Fibroblast of peridontal ligament (primary cell): ENCODE results near the gene CLPTM1L.
"Not testable (repeated sequence)": the region's sequence is repeated elsewhere in the genome, so short reads cannot be mapped to it uniquely, and the experiment has no call there.

Source experiments
- DNase-seq: peaks from one replicate; pipeline ENCODE4 v3.0.0-alpha.2; 2010; ENCODE audit errors: extremely low read depth

CLPTM1L gene

DNA sequence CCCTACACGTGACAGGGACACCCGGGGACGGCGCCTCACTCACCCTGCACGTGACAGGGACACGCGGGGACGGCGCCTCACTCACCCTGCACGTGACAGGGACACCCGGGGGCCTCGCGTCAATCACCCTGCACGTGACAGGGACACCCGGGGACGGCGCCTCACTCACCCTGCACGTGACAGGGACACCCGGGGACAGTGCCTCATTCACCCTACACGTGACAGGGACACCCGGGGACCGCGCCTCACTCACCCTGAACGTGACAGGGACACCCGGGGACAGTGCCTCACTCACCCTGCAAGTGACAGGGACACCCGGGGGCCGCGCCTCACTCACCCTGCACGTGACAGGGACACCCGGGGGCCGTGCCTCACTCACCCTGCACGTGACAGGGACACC lies 55.3 kb downstream of the CLPTM1L start:
- not testable (repeated sequence) for DNase-seq

DNA sequence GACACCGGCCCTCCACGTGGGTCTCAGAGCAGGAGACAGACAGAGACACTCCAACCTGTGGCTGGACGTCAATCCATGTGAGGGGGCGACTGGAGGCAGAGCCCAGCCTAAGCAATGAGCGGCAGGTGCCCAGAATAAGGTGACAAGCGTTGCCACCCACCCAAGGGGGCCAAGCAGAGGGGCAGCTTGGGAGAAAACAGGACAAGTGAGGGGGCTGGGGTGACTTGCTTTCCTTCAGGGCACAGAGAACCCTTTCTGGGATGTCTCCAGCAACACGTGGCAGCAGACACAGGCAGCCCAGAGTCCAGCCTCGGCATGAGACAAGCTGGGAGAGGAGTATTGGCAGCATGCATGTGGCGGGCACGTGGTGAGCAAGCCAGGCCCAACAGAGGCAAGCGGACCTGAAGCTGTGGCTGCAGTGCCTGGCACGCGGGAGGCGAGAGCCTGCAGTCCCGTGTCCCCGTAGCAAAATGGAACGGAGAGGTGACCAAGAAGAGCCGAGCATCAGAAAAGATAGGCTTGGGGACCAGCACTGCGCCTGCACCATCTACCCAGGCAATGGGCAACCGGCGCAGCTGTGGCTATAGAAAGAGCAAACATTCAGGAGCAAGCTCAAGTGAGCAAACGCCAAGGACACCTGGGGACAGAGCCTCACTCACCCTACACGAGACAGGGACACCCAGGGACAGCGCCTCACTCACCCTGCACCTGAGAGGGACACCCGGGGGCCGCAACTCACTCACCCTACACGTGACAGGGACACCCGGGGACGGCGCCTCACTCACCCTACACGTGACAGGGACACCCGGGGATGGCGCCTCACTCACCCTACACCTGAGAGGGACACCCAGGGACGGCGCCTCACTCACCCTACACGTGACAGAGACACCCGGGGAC lies 56.2 kb downstream of the CLPTM1L start:
- no peak for DNase-seq

- DNase-seq: no peak
Observed at GRCh38 chr5:1285883-1286291, 59.0 kb downstream of the CLPTM1L start.

GRCh38 chr5:1285141-1285540 lies 59.8 kb downstream of the CLPTM1L start:
- DNase-seq: no peak

- DNase-seq: not testable (repeated sequence)
Observed at GRCh38 chr5:1284336-1284970, 60.4 kb downstream of the CLPTM1L start.

GRCh38 chr5:1283729-1284041 lies 61.2 kb downstream of the CLPTM1L start:
- not testable (repeated sequence) for DNase-seq

DNA sequence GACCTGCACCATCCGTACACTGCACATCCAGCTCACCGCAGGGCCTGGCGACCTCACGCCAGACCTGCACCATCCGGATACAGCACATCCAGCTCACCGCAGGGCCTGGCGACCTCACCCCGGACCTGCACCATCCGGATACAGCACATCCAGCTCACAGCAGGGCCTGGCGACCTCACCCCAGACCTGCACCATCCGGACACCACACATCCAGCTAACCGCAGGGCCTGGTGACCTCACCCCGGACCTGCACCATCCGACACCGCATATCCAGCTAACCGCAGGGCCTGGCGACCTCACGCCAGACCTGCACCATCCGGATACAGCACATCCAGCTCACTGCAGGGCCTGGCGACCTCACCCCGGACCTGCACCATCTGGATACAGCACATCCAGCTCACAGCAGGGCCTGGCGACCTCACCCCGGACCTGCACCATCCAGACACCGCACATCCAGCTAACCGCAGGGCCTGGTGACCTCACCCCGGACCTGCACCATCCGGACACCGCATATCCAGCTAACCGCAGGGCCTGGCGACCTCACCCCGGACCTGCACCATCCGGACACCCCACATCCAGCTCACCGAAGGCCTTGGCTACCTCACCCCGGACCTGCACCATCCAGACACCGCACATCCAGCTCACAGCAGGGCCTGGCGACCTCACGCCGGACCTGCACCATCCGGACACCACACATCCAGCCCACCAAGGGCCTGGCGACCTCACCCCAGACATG lies 61.7 kb downstream of the CLPTM1L start:
- DNase-seq: not testable (repeated sequence)

DNA sequence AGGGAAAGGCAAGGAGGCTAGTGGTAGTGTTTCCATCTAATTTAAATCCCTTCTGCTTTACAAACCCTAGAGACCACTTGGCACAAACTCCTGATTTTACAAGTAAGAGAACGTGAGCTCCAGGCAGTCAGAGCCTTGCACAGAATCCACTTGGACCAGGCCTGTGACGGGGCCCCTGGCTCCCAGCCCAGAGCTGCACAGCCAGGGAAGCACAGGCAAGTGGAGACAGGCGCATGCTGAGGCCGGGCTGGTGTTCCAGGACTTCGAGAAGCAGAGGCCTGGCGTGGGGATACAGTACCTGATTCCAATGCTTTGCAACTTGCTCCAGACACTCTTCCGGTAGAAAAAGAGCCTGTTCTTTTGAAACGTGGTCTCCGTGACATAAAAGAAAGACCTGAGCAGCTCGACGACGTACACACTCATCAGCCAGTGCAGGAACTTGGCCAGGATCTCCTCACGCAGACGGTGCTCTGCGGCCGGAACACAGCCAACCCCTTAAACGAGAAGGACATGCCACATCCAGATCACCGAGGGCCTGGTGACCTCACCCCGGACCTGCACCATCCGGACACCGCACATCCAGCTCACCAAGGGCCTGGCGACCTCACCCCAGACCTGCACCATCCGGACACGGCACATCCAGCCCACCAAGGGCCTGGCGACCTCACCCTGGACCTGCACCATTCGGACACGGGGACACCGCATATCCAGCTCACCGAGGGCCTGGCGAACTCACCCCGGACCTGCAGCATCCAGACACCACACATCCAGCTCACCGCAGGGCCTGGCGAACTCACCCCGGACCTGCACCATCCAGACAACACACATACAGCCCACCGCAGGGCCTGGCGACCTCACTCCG lies 62.5 kb downstream of the CLPTM1L start:
- DNase-seq: no peak

DNA sequence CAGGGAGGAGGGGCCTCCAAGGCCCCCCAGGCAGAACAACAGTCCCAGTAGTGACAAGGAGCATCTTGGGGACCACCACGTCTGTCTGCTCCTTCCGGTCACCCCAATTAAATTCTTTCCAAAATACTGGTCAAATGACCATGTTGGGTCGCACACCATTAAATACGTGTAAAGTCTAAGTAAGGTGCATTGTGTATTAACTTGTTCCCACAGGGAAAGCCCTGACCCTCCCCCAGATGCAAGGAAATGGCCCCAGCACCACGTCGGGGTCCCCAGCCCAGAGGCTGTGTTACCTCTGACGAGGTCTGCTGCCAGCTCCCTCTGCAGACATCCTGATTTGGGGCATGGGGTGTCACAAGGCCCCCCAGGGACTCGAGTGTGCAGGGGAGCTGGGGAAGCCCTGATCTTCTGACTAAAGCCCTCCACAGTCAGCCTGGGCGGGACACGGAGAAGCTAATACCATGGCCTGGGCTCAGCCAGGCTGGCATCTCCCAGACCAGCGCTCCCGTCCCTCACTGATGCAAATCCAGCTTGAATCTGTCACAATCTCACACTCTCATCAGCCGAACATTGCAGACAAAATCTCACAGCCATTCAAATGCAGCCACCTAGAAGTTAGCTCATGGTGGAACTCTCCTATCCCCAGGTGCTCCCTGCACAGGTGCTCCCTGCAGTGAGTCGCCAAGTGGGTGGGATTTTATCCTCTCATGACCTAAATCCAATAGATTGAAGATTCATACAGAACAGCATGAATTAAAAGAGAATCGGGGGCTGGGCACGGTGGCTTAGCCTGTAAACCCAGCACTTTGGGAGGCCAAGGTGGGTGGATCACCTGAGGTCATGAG lies 63.6 kb downstream of the CLPTM1L start:
- DNase-seq: no peak

DNA sequence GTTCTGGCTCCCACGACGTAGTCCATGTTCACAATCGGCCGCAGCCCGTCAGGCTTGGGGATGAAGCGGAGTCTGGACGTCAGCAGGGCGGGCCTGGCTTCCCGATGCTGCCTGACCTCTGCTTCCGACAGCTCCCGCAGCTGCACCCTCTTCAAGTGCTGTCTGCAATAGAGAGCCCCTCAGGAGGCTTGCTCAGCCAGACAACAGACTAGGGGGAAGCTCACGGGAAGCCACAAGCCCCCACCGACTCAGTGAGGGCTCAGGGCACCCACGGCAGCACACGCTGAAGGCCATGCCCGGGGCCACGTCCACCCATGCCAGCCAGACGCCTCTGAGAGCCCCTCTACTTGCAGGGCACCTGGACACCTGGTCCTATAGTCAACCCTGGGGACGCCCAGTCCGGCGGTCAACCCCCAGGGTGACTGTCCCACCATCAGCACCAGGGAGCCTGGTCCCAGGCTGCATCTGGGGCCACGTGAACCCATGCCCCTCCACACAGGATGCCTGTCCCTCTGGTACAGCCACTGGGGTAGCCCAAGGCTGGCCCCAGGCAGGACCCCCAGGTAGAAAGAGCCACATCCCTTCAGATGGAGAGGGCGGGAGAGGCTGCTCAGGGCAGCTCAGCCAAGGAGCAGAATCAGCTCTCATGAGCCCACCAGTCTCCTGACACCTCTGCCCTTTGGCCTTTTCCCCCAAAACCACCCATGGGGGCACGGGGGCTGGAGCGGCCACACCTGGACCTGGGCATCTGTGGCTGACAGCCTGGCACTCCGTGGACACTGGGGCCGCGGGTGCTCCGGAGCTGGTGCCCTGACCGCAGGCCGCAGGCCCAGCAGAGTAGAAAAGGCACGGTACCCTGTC lies 64.5 kb downstream of the CLPTM1L start:
- DNase-seq: no peak

DNA sequence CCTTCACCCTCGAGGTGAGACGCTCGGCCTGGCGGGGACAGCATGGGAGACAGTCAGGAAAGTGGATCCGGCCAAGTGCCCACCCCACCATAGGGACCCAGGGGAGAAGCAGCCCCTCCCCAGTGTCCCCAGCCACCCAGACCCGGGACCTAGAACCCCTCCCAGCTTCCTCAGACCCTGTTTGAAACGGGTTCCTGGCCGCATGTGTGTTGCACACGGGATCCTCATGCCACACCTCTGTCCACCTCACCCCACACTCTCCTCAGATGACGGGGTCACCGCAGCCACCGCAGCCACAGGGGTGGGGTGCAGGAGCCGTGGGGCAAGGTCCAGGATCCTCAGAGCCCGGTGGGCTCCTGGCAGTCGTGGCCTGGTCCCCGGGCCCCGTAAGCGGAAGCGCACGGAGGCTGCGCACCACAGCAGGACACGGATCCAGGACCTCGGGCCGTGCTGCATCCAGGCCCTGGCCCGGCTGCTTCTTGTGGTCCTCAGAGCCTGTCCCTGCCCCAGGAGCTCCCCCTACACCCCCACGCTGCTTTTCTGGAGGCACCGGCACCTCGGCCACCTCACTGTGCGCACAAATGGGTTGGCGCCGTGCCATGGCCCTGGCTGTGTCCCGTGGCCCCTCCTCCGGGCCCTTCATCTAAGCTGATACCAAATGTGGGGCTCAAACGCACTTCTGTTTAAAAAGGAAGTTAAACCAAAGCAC lies 65.3 kb downstream of the CLPTM1L start:
- no peak for DNase-seq

DNA sequence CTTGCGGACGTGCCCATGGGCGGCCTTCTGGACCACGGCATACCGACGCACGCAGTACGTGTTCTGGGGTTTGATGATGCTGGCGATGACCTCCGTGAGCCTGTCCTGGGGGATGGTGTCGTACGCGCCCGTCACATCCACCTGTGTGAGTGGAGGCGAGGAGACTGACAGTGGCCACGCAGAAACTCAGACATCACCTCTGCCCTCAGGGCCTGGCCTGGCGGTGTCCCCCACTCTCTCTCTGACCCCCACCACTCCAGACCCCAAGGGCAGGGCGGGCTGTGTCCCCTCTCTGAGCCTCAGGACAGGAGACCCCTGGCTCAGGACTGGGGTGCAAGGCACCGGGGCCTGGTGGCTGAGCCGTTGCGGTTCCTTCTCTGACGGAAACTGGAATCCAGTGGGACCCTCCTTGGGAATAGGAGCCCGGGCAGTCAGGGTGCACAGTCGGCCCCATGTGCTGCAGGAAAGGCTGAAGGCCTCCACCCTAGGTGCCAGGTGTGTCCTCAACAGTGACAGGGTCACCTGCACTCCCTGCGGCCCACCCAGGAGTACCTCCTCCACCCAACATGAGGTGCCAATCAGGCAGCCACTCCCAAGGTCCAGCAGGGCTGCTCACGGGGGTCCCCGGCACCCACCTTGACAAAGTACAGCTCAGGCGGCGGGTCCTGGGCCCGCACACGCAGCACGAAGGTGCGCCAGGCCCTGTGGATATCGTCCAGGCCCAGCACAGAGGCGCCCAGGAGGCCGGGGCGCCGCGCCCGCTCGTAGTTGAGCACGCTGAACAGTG lies 66.0 kb downstream of the CLPTM1L start:
- DNase-seq: no peak

GRCh38 chr5:1278216-1278615 lies 66.7 kb downstream of the CLPTM1L start:
- DNase-seq: no peak

- DNase-seq: no peak
Observed at GRCh38 chr5:1277781-1278180, 67.1 kb downstream of the CLPTM1L start.

DNA sequence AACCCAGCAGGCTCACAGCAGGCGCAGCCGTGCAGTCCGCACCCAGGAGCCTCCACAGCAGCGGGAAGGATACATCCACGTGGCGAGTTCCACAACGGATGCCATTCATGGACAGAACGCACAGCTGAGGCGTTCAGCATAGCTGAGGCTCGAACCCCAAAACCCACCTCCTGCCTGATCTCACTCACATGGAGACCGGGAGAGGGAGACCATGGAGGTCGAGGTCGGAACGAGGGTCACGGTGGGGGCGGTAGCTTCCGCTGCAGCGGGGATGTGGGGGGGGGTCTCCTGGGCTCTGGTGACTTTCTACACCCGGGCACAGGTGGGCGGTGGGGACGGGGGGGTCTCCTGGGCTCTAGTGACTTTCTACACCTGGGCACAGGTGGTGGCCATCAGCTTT lies 67.6 kb downstream of the CLPTM1L start:
- DNase-seq: no peak

GRCh38 chr5:1276930-1277329 lies 68.0 kb downstream of the CLPTM1L start:
- DNase-seq: no peak

- not testable (repeated sequence) for DNase-seq
Observed at GRCh38 chr5:1275397-1276391, 69.2 kb downstream of the CLPTM1L start.
